ENCODE results near the gene GPR137.

Gene GPR137

DNA sequence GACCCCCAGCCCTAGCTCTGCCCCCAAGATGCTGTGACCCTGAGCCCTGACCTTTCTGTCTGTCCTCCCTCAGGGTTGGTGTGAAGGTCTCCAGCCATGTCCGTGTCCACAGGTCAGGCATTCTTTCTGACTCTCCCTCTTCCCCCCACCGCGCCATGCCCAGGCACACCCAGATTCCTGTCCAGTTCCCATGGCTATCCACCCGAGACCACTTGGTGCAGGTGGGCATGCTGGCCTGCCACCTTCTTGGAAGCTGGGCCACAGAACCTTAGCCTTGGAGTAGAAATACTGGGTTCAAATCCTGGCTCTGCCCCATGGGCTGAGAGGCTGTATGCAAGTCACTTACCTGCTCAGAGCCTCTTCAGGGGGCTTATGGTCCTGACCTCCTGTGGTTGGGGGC, 36.6 kb upstream of the GPR137 start:
- DNase-seq: no peak

DNA sequence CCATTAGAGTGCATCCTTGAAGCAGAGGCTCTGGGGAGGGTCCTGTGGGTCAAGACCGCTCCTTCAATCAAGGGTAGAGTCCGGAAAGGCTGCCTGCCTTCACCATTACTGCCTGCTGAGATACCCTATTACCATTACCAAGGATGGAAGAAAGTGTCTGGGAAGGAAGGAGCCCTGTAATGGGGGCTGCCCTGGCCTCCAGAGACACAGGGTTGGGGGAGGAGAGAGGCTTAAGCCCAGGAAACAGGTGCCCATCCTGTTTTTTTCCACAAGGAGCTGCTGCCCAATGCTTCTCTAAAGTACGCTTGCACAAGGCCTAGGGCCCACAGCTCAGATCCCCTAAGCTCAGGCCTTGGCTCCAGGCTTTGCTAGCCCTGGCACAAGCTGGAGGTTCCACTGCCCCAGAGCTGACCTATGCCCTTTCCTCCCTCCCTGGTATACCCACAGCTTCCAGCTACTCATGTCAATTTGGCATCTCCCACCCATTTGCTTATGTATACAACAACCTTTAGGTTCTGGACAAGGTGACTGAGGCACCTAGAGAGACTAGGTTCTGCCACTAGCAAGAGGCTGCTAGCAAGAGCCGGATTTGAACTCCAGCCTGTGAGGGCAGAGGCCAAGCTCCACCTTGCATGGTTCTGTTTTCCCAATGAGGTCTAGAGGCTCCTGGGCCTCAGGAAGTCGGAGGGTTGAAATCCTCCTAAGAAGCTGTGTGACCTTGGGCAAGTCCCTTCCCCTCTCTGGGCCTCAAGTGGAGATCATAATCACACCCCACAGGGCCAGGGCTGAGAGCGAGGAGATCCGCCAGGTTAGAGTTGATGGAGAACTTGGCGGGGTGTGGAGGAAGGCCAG, 35.9 kb upstream of the GPR137 start:
- no peak for DNase-seq

DNA sequence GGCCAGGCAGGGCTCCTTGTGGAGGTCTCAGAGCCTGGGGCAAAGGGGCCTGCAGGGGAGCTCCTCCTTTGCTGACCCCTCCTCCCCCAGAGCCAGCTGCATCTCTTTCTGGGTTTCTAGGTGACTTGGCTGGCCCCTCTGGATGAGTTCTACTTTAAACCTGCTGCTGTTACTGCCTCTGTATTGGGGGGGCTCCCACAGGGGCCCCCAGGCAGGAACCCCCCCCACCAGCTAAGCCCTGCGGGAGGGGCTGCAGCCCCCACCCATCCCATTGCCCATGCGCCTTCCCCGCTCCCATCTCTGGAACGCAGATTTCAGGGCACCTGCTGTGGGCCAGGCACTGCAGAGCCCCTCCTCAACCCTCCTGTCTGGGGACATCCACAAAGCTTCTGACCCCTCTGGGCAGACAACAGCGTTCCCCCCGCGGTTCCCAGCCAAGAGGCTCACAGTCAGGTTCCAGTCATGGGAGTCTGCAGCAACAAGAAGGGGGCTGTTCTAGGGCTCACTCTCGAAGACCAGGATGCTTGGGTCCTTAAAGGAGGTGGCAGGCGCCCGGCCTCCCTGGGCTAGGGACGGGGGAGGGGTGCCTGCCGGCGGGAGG, 35.1 kb upstream of the GPR137 start:
- no peak for DNase-seq

DNA sequence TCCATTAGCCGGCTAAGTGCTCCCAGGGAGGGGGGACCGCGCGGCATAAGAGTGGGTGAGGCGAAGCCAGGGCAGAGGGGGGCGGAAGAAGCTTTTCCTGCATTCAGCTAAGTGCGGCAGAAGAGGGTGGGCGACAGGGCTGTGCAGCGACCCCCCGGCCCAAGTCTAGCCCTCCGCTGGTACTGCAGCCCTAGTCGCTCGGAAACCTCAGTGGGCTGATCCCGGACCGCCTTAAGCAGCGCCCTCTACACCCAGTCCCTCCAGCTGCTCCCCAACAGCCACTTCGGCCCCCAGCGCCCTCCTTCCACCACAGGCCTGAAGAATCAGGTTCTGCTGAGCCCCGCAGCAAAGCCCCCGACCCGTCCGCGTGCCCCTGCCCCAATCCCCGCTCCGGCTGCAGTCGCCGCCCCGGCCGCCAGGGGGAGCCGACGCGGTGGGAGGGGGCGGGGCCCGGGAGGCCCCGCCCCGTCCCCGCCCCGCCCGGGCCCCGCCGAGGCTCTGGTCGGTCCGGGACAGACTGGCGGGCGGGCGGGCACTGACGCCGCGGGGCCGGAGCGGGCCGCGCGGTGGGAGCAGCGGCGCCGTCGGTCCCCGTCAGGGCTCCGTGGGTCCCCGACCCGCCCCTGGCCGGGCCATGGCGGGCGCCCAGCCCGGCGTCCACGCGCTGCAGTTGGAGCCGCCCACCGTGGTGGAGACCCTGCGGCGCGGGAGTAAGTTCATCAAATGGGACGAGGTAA, 34.5 kb upstream of the GPR137 start, which contains the start of gene PLCB3:
TSS of gene PLCB3 (plus strand) at position 515 of the 737 bp plus-strand sequence. CDS start at position 635, 120 bp downstream.
- DNase-seq: peak in 26 of 56 donors; percentile 18 to 69 (median 38)

DNA sequence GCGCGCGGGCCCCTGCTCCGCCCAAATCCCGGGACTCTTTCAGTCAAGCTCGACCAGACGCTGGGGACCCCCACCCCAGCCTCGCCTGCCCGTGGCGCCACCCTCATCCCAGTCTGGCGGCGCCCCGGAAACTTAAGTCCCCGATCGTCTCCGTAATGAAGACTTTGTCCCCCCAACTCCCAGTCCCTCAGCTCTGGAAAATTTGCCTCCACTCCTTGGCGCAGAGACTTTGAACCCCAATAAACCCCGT, 34.0 kb upstream of the GPR137 start:
- DNase-seq: no peak

DNA sequence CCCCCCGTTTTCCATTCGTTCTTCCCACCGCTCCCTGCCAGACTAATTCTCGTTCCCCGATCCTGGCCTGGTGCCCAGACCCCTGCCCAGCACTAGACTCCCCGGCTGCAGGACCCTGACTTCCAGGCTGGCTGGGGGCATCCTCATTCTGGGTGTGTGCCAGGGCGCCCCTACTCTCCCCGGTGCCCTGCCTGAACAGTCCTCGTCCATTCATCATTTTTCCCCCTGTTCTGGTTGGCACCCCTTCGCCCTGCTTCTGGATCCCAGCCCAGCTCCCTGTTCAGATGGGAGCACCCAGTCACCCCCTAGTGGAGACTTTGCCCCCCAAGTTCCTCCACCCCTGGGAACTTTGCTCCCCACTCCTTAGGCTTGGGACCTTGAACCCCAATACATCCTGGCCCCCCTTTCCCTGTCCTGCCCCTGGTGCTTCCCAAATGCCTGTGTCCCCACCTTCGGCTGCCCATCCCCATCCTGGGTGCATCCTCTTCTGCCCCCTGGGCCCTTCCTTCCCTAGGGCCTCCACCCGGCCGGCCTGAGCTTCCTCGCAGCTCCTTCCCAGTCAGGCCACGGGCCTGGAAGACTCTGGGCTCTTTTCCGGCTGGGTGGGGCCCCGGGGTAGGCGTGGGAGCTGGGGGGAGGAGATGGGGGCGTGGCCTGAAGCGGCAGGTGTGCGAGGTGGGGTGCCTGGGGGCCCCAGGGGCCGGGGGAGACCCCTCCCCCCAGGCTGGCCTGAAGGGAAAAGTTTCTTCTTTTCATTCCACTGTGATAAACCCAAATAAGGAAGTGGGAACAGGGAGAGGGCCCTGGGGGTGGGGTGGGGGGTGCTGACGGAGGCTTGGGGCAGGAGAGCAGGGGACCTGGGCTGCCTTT, 33.4 kb upstream of the GPR137 start:
- DNase-seq: peak in 3 of 56 donors; percentile 13 to 40 (median 18)

DNA sequence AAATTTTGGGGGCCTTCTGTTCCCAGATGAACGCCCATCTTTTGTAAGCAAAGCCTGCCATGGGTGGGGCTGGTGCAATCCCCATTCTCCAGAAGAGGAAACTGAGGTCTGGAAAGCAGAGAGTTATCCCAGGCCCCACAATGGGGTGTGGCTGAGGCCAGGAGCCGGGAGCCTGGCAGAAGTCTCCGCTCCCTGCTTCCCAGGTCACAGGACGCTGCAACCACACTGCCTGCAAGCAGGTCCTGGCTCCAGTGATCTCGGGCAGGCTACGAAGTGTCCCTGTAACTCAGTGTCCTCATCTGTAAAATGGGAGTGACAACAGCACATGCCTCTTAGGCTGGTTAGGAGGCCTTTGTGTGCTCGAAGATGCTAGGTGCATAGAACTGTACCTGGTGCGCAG, 32.6 kb upstream of the GPR137 start:
- no peak for DNase-seq

DNA sequence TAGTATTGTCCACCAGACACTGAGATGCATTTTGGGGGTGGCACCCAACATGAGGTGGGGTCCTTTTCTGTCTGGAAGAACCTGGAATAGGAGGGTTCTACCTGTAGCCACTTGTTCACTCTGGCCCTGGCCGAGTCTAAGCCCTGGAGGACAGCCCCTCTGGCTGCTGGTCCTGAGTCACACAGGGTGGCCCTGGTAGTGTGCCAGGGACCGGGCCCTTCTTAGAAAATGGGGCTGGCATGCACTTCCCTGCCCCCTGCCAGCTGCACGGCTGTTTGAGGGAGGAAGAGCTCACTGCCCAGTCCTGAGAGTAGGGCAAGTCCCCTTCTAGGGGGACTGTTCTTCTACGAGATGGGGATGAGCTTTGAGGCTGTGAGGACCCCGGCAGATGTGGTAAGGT, 32.2 kb upstream of the GPR137 start:
- DNase-seq: peak in 34 of 56 donors; percentile 7 to 75 (median 45)

DNA sequence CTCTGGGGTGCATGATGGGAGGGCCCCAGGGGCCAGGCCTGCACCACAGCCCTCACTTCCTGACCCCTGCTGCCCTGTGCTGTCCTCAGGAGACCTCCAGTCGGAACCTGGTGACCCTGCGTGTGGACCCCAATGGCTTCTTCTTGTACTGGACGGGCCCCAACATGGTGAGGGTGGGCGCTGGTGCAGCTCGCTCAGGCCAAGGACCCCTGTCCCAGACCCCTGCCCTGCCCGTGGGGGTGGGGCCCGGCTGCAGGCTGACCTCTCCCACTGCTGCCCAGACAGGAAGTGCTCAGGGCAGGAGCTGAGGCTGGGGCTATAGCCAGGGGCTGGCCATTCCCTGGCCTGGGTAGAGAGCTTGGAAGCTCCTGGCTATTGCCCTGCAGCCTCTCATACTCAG, 31.3 kb upstream of the GPR137 start:
- no peak for DNase-seq

DNA sequence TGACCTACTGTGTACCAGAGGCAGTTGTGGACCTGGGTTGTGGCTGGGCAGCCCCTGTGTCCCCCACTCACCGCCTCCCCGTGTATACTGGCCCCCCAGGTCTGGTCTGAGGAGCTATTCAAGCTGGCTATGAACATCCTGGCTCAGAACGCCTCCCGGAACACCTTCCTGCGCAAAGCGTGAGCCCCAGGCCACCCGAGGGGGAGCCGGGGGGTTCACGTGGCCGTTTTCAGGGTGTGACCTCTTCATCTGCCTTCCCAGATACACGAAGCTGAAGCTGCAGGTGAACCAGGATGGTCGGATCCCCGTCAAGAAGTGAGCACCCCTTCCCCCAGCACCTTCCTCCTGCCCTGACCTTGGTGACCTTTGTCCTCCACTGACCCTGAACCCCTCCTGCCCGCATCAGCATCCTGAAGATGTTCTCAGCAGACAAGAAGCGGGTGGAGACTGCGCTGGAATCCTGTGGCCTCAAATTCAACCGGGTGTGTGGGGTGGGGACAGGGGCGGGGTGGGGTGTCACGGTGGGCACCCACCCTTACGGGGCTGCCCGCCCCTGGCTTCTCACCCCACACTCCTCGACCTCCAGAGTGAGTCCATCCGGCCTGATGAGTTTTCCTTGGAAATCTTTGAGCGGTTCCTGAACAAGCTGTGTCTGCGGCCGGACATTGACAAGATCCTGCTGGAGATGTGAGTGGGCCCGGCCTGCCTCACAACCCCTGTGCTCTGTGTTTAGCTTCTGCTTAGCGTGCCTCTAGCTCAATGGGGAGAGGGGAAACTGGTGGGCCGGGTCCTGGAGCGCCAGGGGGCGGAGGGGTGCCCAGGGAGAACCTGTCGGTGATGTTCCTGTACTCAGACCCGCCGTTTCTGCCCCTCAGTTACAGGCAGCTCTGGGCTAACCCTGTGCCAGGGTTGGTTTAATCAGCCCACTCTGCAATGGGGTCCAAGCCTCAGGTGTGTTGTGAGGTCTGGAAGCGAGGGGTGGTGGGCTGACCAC, 30.2 kb upstream of the GPR137 start:
- DNase-seq: no peak

DNA sequence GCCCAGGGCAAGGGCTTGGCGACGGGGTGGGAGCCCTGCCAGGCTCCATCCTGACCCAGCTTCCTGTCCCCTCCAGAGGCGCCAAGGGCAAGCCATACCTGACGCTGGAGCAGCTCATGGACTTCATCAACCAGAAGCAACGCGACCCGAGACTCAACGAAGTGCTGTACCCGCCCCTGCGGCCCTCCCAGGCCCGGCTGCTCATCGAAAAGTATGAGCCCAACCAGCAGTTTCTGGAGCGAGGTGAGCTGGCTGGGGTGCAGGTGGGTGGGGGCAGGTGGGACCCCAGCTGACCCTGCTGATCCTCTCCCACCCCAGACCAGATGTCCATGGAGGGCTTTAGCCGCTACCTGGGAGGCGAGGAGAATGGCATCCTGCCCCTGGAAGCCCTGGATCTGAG, 29.3 kb upstream of the GPR137 start:
- no peak for DNase-seq

DNA sequence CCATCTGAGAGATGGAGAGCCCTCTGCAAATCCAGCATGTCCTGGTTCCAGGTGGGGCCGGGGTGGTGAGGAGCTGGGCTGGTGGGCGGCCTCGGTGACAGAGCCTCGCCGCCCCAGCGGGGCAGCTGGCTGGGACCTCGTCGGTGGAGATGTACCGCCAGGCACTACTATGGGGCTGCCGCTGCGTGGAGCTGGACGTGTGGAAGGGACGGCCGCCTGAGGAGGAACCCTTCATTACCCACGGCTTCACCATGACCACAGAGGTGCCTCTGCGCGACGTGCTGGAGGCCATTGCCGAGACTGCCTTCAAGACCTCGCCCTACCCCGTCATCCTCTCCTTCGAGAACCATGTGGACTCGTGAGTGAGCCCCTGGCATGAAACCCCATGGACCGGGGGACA, 27.3 kb upstream of the GPR137 start:
- no peak for DNase-seq

DNA sequence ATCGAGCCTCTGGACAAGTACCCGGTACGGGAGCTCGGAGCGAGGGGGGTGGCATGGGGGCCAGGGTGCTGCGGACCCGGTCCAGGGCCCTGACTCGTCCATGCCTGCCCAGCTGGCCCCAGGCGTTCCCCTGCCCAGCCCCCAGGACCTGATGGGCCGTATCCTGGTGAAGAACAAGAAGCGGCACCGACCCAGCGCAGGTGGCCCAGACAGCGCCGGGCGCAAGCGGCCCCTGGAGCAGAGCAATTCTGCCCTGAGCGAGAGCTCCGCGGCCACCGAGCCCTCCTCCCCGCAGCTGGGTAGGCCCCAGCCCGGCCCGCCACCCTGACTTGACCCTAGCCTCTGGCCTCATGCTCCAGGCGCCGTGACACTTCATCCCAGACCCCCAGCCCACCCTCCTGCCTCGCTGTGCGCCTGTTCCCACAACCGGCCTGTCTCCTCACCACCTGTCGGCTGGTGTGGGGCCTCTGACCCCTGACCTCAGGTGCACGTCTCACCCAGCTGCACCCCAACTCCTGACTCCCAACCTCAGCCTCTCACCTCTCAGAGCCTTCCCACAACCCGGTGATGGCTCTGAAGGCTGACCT, 26.6 kb upstream of the GPR137 start:
- peak in 1 of 56 donors; percentile 26 for DNase-seq

DNA sequence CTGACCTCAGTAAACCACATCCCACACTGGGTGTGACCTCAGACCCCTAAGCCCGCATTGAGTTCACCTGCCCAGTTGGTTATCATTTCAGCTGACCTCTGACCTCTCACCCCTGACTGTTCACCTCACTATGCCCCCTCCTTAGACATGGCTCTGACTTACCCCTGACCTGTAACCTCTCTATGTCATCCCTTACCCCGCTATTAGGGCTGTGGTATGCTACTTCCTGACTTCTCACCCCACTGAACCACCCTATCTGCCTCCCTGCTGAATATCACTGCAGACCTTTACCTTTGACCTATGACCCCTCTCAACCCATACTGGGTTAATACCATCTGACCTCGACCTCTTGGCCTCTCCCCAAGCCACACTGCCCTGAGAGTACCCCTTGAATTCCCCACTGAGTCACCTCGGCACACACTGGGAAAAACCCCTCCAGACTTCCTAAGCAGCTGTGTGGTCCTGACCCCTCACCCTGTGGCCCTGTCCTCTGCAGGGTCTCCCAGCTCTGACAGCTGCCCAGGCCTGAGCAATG, 26.0 kb upstream of the GPR137 start:
- no peak for DNase-seq

DNA sequence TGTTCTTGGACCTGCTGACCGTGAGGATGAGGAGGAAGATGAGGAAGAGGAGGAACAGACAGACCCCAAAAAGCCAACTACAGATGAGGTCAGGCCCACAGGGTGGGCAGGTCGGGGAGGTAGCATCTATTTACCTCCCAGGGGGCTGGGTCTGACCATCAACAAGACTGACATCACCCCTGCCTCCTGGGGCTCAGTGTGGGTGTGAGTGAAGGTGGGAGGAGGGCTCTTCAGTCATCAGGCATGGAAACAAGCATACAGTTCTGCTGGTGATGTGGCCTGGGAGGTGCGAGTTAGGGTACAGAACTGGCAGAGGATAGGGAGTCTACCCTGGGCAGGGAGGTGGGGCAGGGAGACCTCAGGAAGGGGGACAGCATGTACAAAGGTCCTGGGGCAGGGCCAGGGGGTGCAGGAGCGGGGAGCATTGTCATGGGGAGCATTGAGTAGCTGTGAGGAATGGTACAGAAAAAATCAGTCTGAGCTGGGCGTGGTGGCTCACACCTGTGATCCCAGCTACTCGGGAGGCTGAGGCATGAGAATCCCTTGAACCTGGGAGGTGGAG, 25.4 kb upstream of the GPR137 start:
- DNase-seq: no peak

DNA sequence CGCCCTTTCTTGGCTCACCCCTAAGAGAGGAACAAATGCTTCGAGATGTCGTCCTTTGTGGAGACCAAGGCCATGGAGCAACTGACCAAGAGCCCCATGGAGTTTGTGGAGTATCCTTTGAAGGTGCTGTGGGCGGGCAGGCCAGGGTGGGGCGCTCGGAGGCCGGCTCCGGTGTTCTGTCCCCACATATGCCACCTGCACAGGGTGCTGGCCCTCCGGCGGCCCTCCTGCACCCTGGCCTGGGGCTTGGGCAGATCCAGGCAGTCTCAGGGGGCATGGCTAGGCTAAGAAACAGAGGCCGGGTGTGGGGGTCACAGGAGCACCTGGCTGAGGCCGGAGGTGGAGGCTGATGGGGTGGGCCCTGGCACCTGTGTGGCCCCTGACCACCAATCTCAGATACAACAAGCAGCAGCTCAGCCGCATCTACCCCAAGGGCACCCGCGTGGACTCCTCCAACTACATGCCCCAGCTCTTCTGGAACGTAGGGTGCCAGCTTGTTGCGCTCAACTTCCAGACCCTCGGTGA, 24.0 kb upstream of the GPR137 start:
- DNase-seq: no peak

DNA sequence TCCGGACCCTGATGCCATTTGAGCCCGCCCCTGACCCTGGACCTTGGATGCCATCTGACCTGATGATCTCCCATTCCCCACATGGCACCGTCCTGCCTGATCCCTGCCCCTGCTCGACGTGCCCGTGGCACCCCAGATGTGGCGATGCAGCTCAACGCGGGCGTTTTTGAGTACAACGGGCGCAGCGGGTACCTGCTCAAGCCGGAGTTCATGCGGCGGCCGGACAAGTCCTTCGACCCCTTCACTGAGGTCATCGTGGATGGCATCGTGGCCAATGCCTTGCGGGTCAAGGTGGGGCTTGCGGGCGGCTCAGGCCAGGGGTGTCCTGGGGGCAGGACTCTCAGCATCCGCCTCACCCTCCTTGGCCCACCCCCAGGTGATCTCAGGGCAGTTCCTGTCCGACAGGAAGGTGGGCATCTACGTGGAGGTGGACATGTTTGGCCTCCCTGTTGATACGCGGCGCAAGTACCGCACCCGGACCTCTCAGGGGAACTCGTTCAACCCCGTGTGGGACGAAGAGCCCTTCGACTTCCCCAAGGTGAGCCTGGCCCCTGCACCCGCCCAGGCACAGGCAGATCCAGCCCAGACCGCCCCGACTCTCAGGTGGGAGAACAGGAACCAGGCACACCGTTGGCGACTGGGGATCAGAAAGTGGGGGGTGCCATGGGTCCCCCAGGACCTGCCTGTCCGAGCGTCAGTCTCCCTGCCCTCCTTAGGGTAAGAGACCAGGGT, 23.2 kb upstream of the GPR137 start:
- DNase-seq: no peak
